ENCODE data around the gene MYH7B.

- TF ChIP-seq POLR2A (IDR thresholded peaks at IDR 0.05) (no peak), CTCF (IDR thresholded peaks at IDR 0.05) (no peak)
Measured at GRCh38 chr20:34967421-34967820, 11.8 kb downstream of the MYH7B start.
